Measurements from ENCODE around the gene KAZN.

Gene KAZN

GRCh38 chr1:14973773-14974172 is 375.3 kb downstream of the KAZN start:
- H4K20me1 ChIP-seq (ENCODE audit: insufficient read depth, low read length): no peaks in the 10 kb centered on the region
- no peak overlapping the region for H3K4me2 ChIP-seq (ENCODE audit: low read depth, low read length)
- H3K9ac ChIP-seq (ENCODE audit: low read length): no peak overlapping the region
- no peaks in the 10 kb centered on the region for H3K9me3 ChIP-seq (replicated peaks; ENCODE audit: insufficient read depth, low read length)
- DNase-seq: no peak
- H3K36me3 ChIP-seq (replicated peaks; ENCODE audit: insufficient read depth, low read length): no peaks in the 10 kb centered on the region
- TF ChIP-seq CTCF (IDR thresholded peaks at IDR 0.05; ENCODE audit: low read length): no peak
- TF ChIP-seq EZH2phosphoT487 (IDR thresholded peaks at IDR 0.05; ENCODE audit: low read length): no peak
- no peak for TF ChIP-seq EZH2 (optimal IDR thresholded peaks at IDR 0.05; ENCODE audit: low read depth, low read length)
- no peaks in the 10 kb centered on the region for H3K9me2 ChIP-seq (replicated peaks; ENCODE audit: insufficient read depth, low read length)
- no peaks in the 10 kb centered on the region for H3K79me2 ChIP-seq (ENCODE audit: low read length)
- no peak overlapping the region for H2AFZ ChIP-seq (ENCODE audit: low read length)
- no peaks in the 10 kb centered on the region for H3K4me1 ChIP-seq (ENCODE audit: low read length)
- H3K27ac ChIP-seq (ENCODE audit: low read length): no peak overlapping the region
- no peaks in the 10 kb centered on the region for H3F3A ChIP-seq (ENCODE audit: insufficient read depth, low read length)
- no peak overlapping the region for H3K4me3 ChIP-seq (ENCODE audit: low read length)
- no peaks in the 10 kb centered on the region for H3K27me3 ChIP-seq (replicated peaks; ENCODE audit: insufficient read depth, low read length)

GRCh38 chr1:14974361-14974760 is 375.9 kb downstream of the KAZN start:
- H3K79me2 ChIP-seq (ENCODE audit: low read length): no peaks in the 10 kb centered on the region
- H3K27ac ChIP-seq (ENCODE audit: low read length): no peak overlapping the region
- DNase-seq: no peak

GRCh38 chr1:14975119-14975518 is 376.6 kb downstream of the KAZN start:
- H3K27ac ChIP-seq (ENCODE audit: low read length): no peak overlapping the region
- H3K9me3 ChIP-seq (replicated peaks; ENCODE audit: insufficient read depth, low read length): no peaks in the 10 kb centered on the region
- TF ChIP-seq EZH2phosphoT487 (IDR thresholded peaks at IDR 0.05; ENCODE audit: low read length) (no peak), EZH2 (optimal IDR thresholded peaks at IDR 0.05; ENCODE audit: low read depth, low read length) (no peak), CTCF (IDR thresholded peaks at IDR 0.05; ENCODE audit: low read length) (no peak)
- H3K4me1 ChIP-seq (ENCODE audit: low read length): no peaks in the 10 kb centered on the region
- DNase-seq: no peak
- no peaks in the 10 kb centered on the region for H3F3A ChIP-seq (ENCODE audit: insufficient read depth, low read length)
- H3K27me3 ChIP-seq (replicated peaks; ENCODE audit: insufficient read depth, low read length): no peaks in the 10 kb centered on the region
- H3K79me2 ChIP-seq (ENCODE audit: low read length): no peaks in the 10 kb centered on the region
- H3K9me2 ChIP-seq (replicated peaks; ENCODE audit: insufficient read depth, low read length): no peaks in the 10 kb centered on the region
- H3K4me2 ChIP-seq (ENCODE audit: low read depth, low read length): no peak overlapping the region
- H3K36me3 ChIP-seq (replicated peaks; ENCODE audit: insufficient read depth, low read length): no peaks in the 10 kb centered on the region
- H4K20me1 ChIP-seq (ENCODE audit: insufficient read depth, low read length): no peaks in the 10 kb centered on the region
- no peak overlapping the region for H2AFZ ChIP-seq (ENCODE audit: low read length)
- H3K4me3 ChIP-seq (ENCODE audit: low read length): no peak overlapping the region
- no peak overlapping the region for H3K9ac ChIP-seq (ENCODE audit: low read length)

More at GRCh38 chr1:14974361-14974760, 375.9 kb downstream of the KAZN start:
- no peak for TF ChIP-seq EZH2phosphoT487 (IDR thresholded peaks at IDR 0.05; ENCODE audit: low read length)
- no peak for TF ChIP-seq EZH2 (optimal IDR thresholded peaks at IDR 0.05; ENCODE audit: low read depth, low read length)
- no peak for TF ChIP-seq CTCF (IDR thresholded peaks at IDR 0.05; ENCODE audit: low read length)
- Histone ChIP-seq H3K4me3 (ENCODE audit: low read length) (no peak overlapping the region), H3K4me1 (ENCODE audit: low read length) (no peaks in the 10 kb centered on the region), H3K9me2 (replicated peaks; ENCODE audit: insufficient read depth, low read length) (no peaks in the 10 kb centered on the region), H3K36me3 (replicated peaks; ENCODE audit: insufficient read depth, low read length) (no peaks in the 10 kb centered on the region), H3K9me3 (replicated peaks; ENCODE audit: insufficient read depth, low read length) (no peaks in the 10 kb centered on the region), H3K9ac (ENCODE audit: low read length) (no peak overlapping the region), H2AFZ (ENCODE audit: low read length) (no peak overlapping the region), H3K27me3 (replicated peaks; ENCODE audit: insufficient read depth, low read length) (no peaks in the 10 kb centered on the region), H3K4me2 (ENCODE audit: low read depth, low read length) (no peak overlapping the region), H3F3A (ENCODE audit: insufficient read depth, low read length) (no peaks in the 10 kb centered on the region), H4K20me1 (ENCODE audit: insufficient read depth, low read length) (no peaks in the 10 kb centered on the region)

Data from MM.1S (cell line).